IPS-18c (cell line): Measurements from ENCODE around the gene CHSY3.

ENCODE experiments used
- H3K4me3 ChIP-seq: 2 replicates; pipeline ENCODE4 v1.7.0; 2013; ENCODE audit warnings: low read depth, mild to moderate bottlenecking, low read length, moderate library complexity; ENCODE audit not compliant: insufficient read depth
- H3K9me3 ChIP-seq: one replicate; pipeline ENCODE4 v1.6.1; 2013; ENCODE audit warnings: mild to moderate bottlenecking, low read length, moderate library complexity; ENCODE audit not compliant: control insufficient read depth, insufficient read depth

CHSY3 gene

GRCh38 chr5:130104895-130105688, 200.8 kb downstream of the CHSY3 start:
- no peak overlapping the region for H3K4me3 ChIP-seq

GRCh38 chr5:130106480-130106879, 202.2 kb downstream of the CHSY3 start:
- no peaks in the 10 kb centered on the region for H3K9me3 ChIP-seq
- H3K4me3 ChIP-seq, result no peak overlapping the region

More at GRCh38 chr5:130104895-130105688, 200.8 kb downstream of the CHSY3 start:
- H3K9me3 ChIP-seq, result no peaks in the 10 kb centered on the region

GRCh38 chr5:130109152-130109551, 204.9 kb downstream of the CHSY3 start:
- H3K9me3 ChIP-seq, result no peaks in the 10 kb centered on the region
- no peak overlapping the region for H3K4me3 ChIP-seq

- no peak overlapping the region for H3K4me3 ChIP-seq
- H3K9me3 ChIP-seq, result no peaks in the 10 kb centered on the region
Observed at GRCh38 chr5:130110328-130110727, 206.1 kb downstream of the CHSY3 start.

- Histone ChIP-seq H3K4me3 (no peak overlapping the region), H3K9me3 (no peaks in the 10 kb centered on the region)
Observed at GRCh38 chr5:130111746-130112145, 207.5 kb downstream of the CHSY3 start.

- Histone ChIP-seq H3K9me3 (no peaks in the 10 kb centered on the region), H3K4me3 (no peak overlapping the region)
Observed at GRCh38 chr5:130112246-130112645, 208.0 kb downstream of the CHSY3 start.

GRCh38 chr5:130115686-130116085, 211.4 kb downstream of the CHSY3 start:
- H3K9me3 ChIP-seq, result no peaks in the 10 kb centered on the region

GRCh38 chr5:130116462-130116861, 212.2 kb downstream of the CHSY3 start:
- no peak overlapping the region for H3K4me3 ChIP-seq
- H3K9me3 ChIP-seq, result no peaks in the 10 kb centered on the region

More at GRCh38 chr5:130115686-130116085, 211.4 kb downstream of the CHSY3 start:
- H3K4me3 ChIP-seq, result no peak overlapping the region

GRCh38 chr5:130116972-130117371, 212.7 kb downstream of the CHSY3 start:
- Histone ChIP-seq H3K4me3 (no peak overlapping the region), H3K9me3 (no peaks in the 10 kb centered on the region)

- no peaks in the 10 kb centered on the region for H3K9me3 ChIP-seq
- H3K4me3 ChIP-seq, result no peak overlapping the region
Observed at GRCh38 chr5:130126746-130127145, 222.5 kb downstream of the CHSY3 start.

GRCh38 chr5:130135506-130135905, 231.2 kb downstream of the CHSY3 start:
- Histone ChIP-seq H3K4me3 (no peak overlapping the region), H3K9me3 (no peaks in the 10 kb centered on the region)

- Histone ChIP-seq H3K4me3 (no peak overlapping the region), H3K9me3 (no peaks in the 10 kb centered on the region)
Observed at GRCh38 chr5:130136300-130136699, 232.0 kb downstream of the CHSY3 start.

- Histone ChIP-seq H3K4me3 (no peak overlapping the region), H3K9me3 (no peaks in the 10 kb centered on the region)
Observed at GRCh38 chr5:130137681-130138080, 233.4 kb downstream of the CHSY3 start.

- Histone ChIP-seq H3K9me3 (no peaks in the 10 kb centered on the region), H3K4me3 (no peak overlapping the region)
Observed at GRCh38 chr5:130138406-130139045, 234.3 kb downstream of the CHSY3 start.

GRCh38 chr5:130141659-130142320, 237.5 kb downstream of the CHSY3 start:
- Histone ChIP-seq H3K9me3 (no peaks in the 10 kb centered on the region), H3K4me3 (no peak overlapping the region)

- H3K4me3 ChIP-seq, result no peak overlapping the region
- H3K9me3 ChIP-seq, result no peaks in the 10 kb centered on the region
Observed at GRCh38 chr5:130151239-130151638, 247.0 kb downstream of the CHSY3 start.

GRCh38 chr5:130155345-130156011, 251.2 kb downstream of the CHSY3 start:
- Histone ChIP-seq H3K4me3 (no peak overlapping the region), H3K9me3 (no peaks in the 10 kb centered on the region)
